ENCODE data around the gene INTS3. TPM values are rescaled to one million over a fixed set of nuclear protein-coding genes. Genes with fewer than 3 reads are reported as not detected.

The INTS3 gene
- total RNA-seq, 1 donor from 2014 or later: 39.5 TPM

- H3K36me3 ChIP-seq (ENCODE audit: insufficient read depth, low read length): no peaks in the 10 kb centered on the region
- H3K27ac ChIP-seq (ENCODE audit: low read depth, low read length): no peak overlapping the region
- DNase-seq (ENCODE audit: low read depth) (no peak), FAIRE-seq (no peak)
- no peak overlapping the region for H3K4me2 ChIP-seq (ENCODE audit: low read length)
- no peak overlapping the region for H3K4me3 Mint-ChIP-seq (ENCODE audit: unreplicated experiment)
- H3K79me2 ChIP-seq (ENCODE audit: insufficient read depth, low read length): no peaks in the 10 kb centered on the region
- H3K27me3 Mint-ChIP-seq (ENCODE audit: low read depth, unreplicated experiment): peaks cover 26% of the 10 kb centered on the region
- no peak overlapping the region for H3K27ac Mint-ChIP-seq (ENCODE audit: unreplicated experiment)
- no peak overlapping the region for H3K9ac ChIP-seq (ENCODE audit: low read length)
- no peaks in the 10 kb centered on the region for H4K20me1 ChIP-seq (ENCODE audit: insufficient read depth, low read length)
- peaks cover 10% of the 10 kb centered on the region for H3K4me1 Mint-ChIP-seq (ENCODE audit: low read depth, unreplicated experiment)
- H3K4me1 ChIP-seq (ENCODE audit: insufficient read depth, low read length): no peaks in the 10 kb centered on the region
- TF ChIP-seq CTCF (IDR thresholded peaks at IDR 0.05; ENCODE audit: insufficient read depth, low read depth, low read length): no peak
- no peak for TF ChIP-seq EZH2 (IDR thresholded peaks at IDR 0.05; ENCODE audit: insufficient read depth, low read length)
- H3K36me3 Mint-ChIP-seq (ENCODE audit: low read depth, unreplicated experiment): no peaks in the 10 kb centered on the region
- no peaks in the 10 kb centered on the region for H3K9me3 ChIP-seq (ENCODE audit: insufficient read depth, low read depth, low read length)
- peaks cover 2% of the 10 kb centered on the region for H3K9me3 Mint-ChIP-seq (ENCODE audit: unreplicated experiment)
- no peak overlapping the region for H2AFZ ChIP-seq (ENCODE audit: low read depth, low read length)
- H3K4me3 ChIP-seq (ENCODE audit: insufficient read depth, low read depth, low read length): no peak overlapping the region
- H3K27me3 ChIP-seq (ENCODE audit: insufficient read depth, low read length): peaks cover 6% of the 10 kb centered on the region
Observed at GRCh38 chr1:153688736-153689328, 39.0 kb upstream of the INTS3 start.

GRCh38 chr1:153693466-153693865, 34.4 kb upstream of the INTS3 start:
- Histone ChIP-seq H3K36me3 (ENCODE audit: insufficient read depth, low read length) (no peaks in the 10 kb centered on the region), H2AFZ (ENCODE audit: low read depth, low read length) (no peak overlapping the region), H3K27ac (ENCODE audit: low read depth, low read length) (no peak overlapping the region), H3K9ac (ENCODE audit: low read length) (no peak overlapping the region), H3K4me2 (ENCODE audit: low read length) (no peak overlapping the region), H3K4me1 (ENCODE audit: insufficient read depth, low read length) (peaks cover 5% of the 10 kb centered on the region), H4K20me1 (ENCODE audit: insufficient read depth, low read length) (no peaks in the 10 kb centered on the region), H3K4me3 (ENCODE audit: insufficient read depth, low read depth, low read length) (no peak overlapping the region), H3K79me2 (ENCODE audit: insufficient read depth, low read length) (no peaks in the 10 kb centered on the region), H3K27me3 (ENCODE audit: insufficient read depth, low read length) (no peaks in the 10 kb centered on the region), H3K9me3 (ENCODE audit: insufficient read depth, low read depth, low read length) (no peaks in the 10 kb centered on the region)
- no peak for DNase-seq (ENCODE audit: low read depth)
- Mint-ChIP-seq H3K36me3 (ENCODE audit: low read depth, unreplicated experiment) (no peaks in the 10 kb centered on the region), H3K4me1 (ENCODE audit: low read depth, unreplicated experiment) (peaks cover 10% of the 10 kb centered on the region), H3K4me3 (ENCODE audit: unreplicated experiment) (no peak overlapping the region), H3K27me3 (ENCODE audit: low read depth, unreplicated experiment) (peaks cover 15% of the 10 kb centered on the region), H3K9me3 (ENCODE audit: unreplicated experiment) (no peaks in the 10 kb centered on the region), H3K27ac (ENCODE audit: unreplicated experiment) (no peak overlapping the region)
- FAIRE-seq: no peak
- no peak for TF ChIP-seq EZH2 (IDR thresholded peaks at IDR 0.05; ENCODE audit: insufficient read depth, low read length)
- TF ChIP-seq CTCF (IDR thresholded peaks at IDR 0.05; ENCODE audit: insufficient read depth, low read depth, low read length): no peak

- Histone ChIP-seq H4K20me1 (ENCODE audit: insufficient read depth, low read length) (no peaks in the 10 kb centered on the region), H3K9ac (ENCODE audit: low read length) (no peak overlapping the region), H3K27ac (ENCODE audit: low read depth, low read length) (no peak overlapping the region), H2AFZ (ENCODE audit: low read depth, low read length) (no peak overlapping the region), H3K4me1 (ENCODE audit: insufficient read depth, low read length) (peaks cover 6% of the 10 kb centered on the region), H3K4me2 (ENCODE audit: low read length) (no peak overlapping the region), H3K9me3 (ENCODE audit: insufficient read depth, low read depth, low read length) (no peaks in the 10 kb centered on the region), H3K36me3 (ENCODE audit: insufficient read depth, low read length) (no peaks in the 10 kb centered on the region), H3K79me2 (ENCODE audit: insufficient read depth, low read length) (no peaks in the 10 kb centered on the region), H3K27me3 (ENCODE audit: insufficient read depth, low read length) (no peaks in the 10 kb centered on the region), H3K4me3 (ENCODE audit: insufficient read depth, low read depth, low read length) (no peak overlapping the region)
- FAIRE-seq (no peak), DNase-seq (ENCODE audit: low read depth) (no peak)
- Mint-ChIP-seq H3K27me3 (ENCODE audit: low read depth, unreplicated experiment) (peaks cover 3% of the 10 kb centered on the region), H3K36me3 (ENCODE audit: low read depth, unreplicated experiment) (no peaks in the 10 kb centered on the region), H3K27ac (ENCODE audit: unreplicated experiment) (no peak overlapping the region), H3K4me3 (ENCODE audit: unreplicated experiment) (no peak overlapping the region), H3K4me1 (ENCODE audit: low read depth, unreplicated experiment) (peaks cover 16% of the 10 kb centered on the region), H3K9me3 (ENCODE audit: unreplicated experiment) (no peaks in the 10 kb centered on the region)
- TF ChIP-seq EZH2 (IDR thresholded peaks at IDR 0.05; ENCODE audit: insufficient read depth, low read length) (no peak), CTCF (IDR thresholded peaks at IDR 0.05; ENCODE audit: insufficient read depth, low read depth, low read length) (no peak)
Observed at GRCh38 chr1:153696741-153697140, 31.1 kb upstream of the INTS3 start.
